OCI-LY1 (cell line): ENCODE results near the gene XYLT1.

Experiments used
- H2AFZ ChIP-seq: fragments of 200-600 bp; sonication (generic), shearing (Covaris generic); 2 replicates; pipeline ENCODE4 v1.6.0; 2014; ENCODE audit warnings: antibody characterized with exemption, mild to moderate bottlenecking, low read length
- H3F3A ChIP-seq: fragments of 200-600 bp; sonication (generic), shearing (Covaris generic); 2 replicates; pipeline ENCODE4 v1.6.0; 2014; ENCODE audit warnings: mild to moderate bottlenecking, antibody characterized with exemption, low read length, moderate library complexity; ENCODE audit not compliant: insufficient read depth
- H3K27ac ChIP-seq: fragments of 200-600 bp; sonication (generic); 2 replicates; pipeline ENCODE4 v1.5.1; 2014; ENCODE audit warnings: low read length, mixed run types, mild to moderate bottlenecking, low read depth; ENCODE audit not compliant: poor library complexity, severe bottlenecking
- H3K27me3 ChIP-seq: fragments of 200-600 bp; sonication (generic); 2 replicates; pipeline ENCODE4 v1.6.0; 2014; ENCODE audit warnings: antibody characterized with exemption, mild to moderate bottlenecking, low read length, moderate library complexity; ENCODE audit not compliant: insufficient read depth
- H3K36me3 ChIP-seq: fragments of 200-600 bp; sonication (generic); 2 replicates; pipeline ENCODE4 v1.6.1; 2014; ENCODE audit warnings: mild to moderate bottlenecking, antibody characterized with exemption, low read length, moderate library complexity, mixed read lengths; ENCODE audit not compliant: insufficient read depth
- H3K4me1 ChIP-seq: fragments of 200-600 bp; sonication (generic); 2 replicates; pipeline ENCODE4 v1.5.1; 2014; ENCODE audit warnings: mild to moderate bottlenecking, low read length, moderate library complexity; ENCODE audit not compliant: insufficient read depth, severe bottlenecking
- H3K4me2 ChIP-seq: fragments of 200-600 bp; sonication (generic), shearing (Covaris generic); 2 replicates; pipeline ENCODE4 v1.6.1; 2014; ENCODE audit warnings: low read length
- H3K4me3 ChIP-seq: fragments of 200-600 bp; sonication (generic); 2 replicates; pipeline ENCODE4 v1.5.1; 2014; ENCODE audit warnings: low read length, low read depth, mild to moderate bottlenecking, mixed read lengths; ENCODE audit not compliant: poor library complexity, severe bottlenecking
- H3K79me2 ChIP-seq: fragments of 200-600 bp; shearing (Covaris generic); 2 replicates; pipeline ENCODE4 v1.6.1; 2016; ENCODE audit warnings: mixed run types, low read length, mixed read lengths; ENCODE audit not compliant: insufficient read depth
- H3K9ac ChIP-seq: fragments of 200-600 bp; sonication (generic), shearing (Covaris generic); 2 replicates; pipeline ENCODE4 v1.6.1; 2014; ENCODE audit warnings: mild to moderate bottlenecking, low read length, mixed read lengths
- H3K9me2 ChIP-seq: fragments of 200-600 bp; sonication (generic), shearing (Covaris generic); 2 replicates; pipeline ENCODE4 v1.6.1; 2014; ENCODE audit warnings: low read depth, mild to moderate bottlenecking, low read length, mixed read lengths
- H3K9me3 ChIP-seq: fragments of 200-600 bp; shearing (Covaris generic); 2 replicates; pipeline ENCODE4 v1.6.1; 2014; ENCODE audit warnings: low read length, mixed read lengths
- H4K20me1 ChIP-seq: fragments of 200-600 bp; sonication (generic), shearing (Covaris generic); 2 replicates; pipeline ENCODE4 v1.6.0; 2016; ENCODE audit warnings: mild to moderate bottlenecking, low read length; ENCODE audit not compliant: insufficient read depth
- EZH2 ChIP-seq: fragments of 200-600 bp; sonication (generic), shearing (Covaris generic); IDR thresholded peaks from 2 replicates; pipeline ENCODE4 v1.8.0; 2017; ENCODE audit warnings: borderline replicate concordance, mixed run types, mild to moderate bottlenecking, antibody characterized with exemption, low read length, moderate library complexity, mixed read lengths
- TF ChIP-seq, protein P1 (sequence below): fragments of 200-600 bp; sonication (generic), shearing (Covaris generic); IDR thresholded peaks from 2 replicates; pipeline ENCODE4 v1.5.1; 2017; ENCODE audit warnings: mild to moderate bottlenecking, antibody characterized with exemption, low read length, moderate library complexity, mixed read lengths

XYLT1 gene

GRCh38 chr16:17303101-17303500 lies 167.7 kb downstream of the XYLT1 start:
- Histone ChIP-seq H3K27ac (peak overlapping the region; percentile 94), H3F3A (peaks cover 7% of the 10 kb centered on the region; the same call in 1 of the 2 replicates), H3K4me1 (peaks cover 63% of the 10 kb centered on the region), H3K9me2 (no peaks in the 10 kb centered on the region), H3K36me3 (no peaks in the 10 kb centered on the region), H4K20me1 (no peaks in the 10 kb centered on the region), H3K9ac (peak overlapping the region; percentile 21; the same call in 1 of the 2 replicates), H3K4me2 (peak overlapping the region; percentile 37), H2AFZ (no peak overlapping the region), H3K4me3 (no peak overlapping the region), H3K79me2 (0 out of 2 replicates have a peak, but pooled peaks cover 4% of the 10 kb centered on the region), H3K9me3 (no peaks in the 10 kb centered on the region), H3K27me3 (no peaks in the 10 kb centered on the region)
- no peak for TF ChIP-seq EZH2
- TF ChIP-seq, protein P1, sequence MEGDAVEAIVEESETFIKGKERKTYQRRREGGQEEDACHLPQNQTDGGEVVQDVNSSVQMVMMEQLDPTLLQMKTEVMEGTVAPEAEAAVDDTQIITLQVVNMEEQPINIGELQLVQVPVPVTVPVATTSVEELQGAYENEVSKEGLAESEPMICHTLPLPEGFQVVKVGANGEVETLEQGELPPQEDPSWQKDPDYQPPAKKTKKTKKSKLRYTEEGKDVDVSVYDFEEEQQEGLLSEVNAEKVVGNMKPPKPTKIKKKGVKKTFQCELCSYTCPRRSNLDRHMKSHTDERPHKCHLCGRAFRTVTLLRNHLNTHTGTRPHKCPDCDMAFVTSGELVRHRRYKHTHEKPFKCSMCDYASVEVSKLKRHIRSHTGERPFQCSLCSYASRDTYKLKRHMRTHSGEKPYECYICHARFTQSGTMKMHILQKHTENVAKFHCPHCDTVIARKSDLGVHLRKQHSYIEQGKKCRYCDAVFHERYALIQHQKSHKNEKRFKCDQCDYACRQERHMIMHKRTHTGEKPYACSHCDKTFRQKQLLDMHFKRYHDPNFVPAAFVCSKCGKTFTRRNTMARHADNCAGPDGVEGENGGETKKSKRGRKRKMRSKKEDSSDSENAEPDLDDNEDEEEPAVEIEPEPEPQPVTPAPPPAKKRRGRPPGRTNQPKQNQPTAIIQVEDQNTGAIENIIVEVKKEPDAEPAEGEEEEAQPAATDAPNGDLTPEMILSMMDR, result no peak

DNA sequence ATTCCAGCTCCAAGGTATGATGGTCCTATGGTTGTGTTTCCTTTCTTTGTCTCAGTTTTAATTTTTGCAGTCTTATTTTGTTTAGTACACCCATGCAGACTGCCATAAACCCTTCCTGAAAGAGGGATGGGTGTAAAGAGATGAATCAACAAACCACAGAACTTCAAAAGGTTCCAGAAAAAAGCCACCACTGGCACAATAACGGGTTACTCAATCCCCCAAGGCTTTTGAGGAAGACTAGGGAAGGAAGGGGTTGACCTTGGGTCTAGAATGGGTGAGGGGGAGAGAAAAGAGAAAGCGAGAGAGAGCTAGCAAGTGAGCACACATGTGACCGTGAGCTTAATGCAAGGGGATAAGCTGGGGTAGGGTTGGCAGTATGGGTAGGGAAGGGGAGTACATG lies 168.1 kb downstream of the XYLT1 start:
- Histone ChIP-seq H3F3A (peaks cover 7% of the 10 kb centered on the region; the same call in 1 of the 2 replicates), H3K27ac (peak overlapping the region; percentile 94), H3K79me2 (0 out of 2 replicates have a peak, but pooled peaks cover 4% of the 10 kb centered on the region), H3K36me3 (no peaks in the 10 kb centered on the region), H3K4me1 (peaks cover 63% of the 10 kb centered on the region), H3K9me2 (no peaks in the 10 kb centered on the region), H2AFZ (no peak overlapping the region), H4K20me1 (no peaks in the 10 kb centered on the region), H3K9me3 (no peaks in the 10 kb centered on the region), H3K9ac (peak overlapping the region; percentile 20; the same call in 1 of the 2 replicates), H3K4me3 (peak overlapping the region; percentile 1), H3K4me2 (peak overlapping the region; percentile 37), H3K27me3 (no peaks in the 10 kb centered on the region)
- TF ChIP-seq, protein P1, result no peak
- no peak for TF ChIP-seq EZH2

- Histone ChIP-seq H3K4me2 (peak overlapping the region; percentile 37), H3K79me2 (0 out of 2 replicates have a peak, but pooled peaks cover 4% of the 10 kb centered on the region), H4K20me1 (no peaks in the 10 kb centered on the region), H3F3A (peaks cover 7% of the 10 kb centered on the region; the same call in 1 of the 2 replicates), H3K4me1 (peaks cover 63% of the 10 kb centered on the region), H3K9me3 (no peaks in the 10 kb centered on the region), H3K9ac (peak overlapping the region; percentile 20; the same call in 1 of the 2 replicates), H3K27me3 (no peaks in the 10 kb centered on the region), H3K36me3 (no peaks in the 10 kb centered on the region), H2AFZ (no peak overlapping the region), H3K27ac (peak overlapping the region; percentile 94), H3K9me2 (no peaks in the 10 kb centered on the region), H3K4me3 (peak overlapping the region; percentile 1)
- TF ChIP-seq, protein P1, result no peak
- TF ChIP-seq EZH2, result no peak
These were observed 168.5 kb downstream of the XYLT1 start for GRCh38 chr16:17302214-17302613.
